Body of pancreas (tissue), 4 donors: Measurements from ENCODE around the gene PARP3. TPM values are rescaled to one million over a fixed set of nuclear protein-coding genes. Genes with fewer than 3 reads are reported as not detected.

ENCODE experiments used
- ATAC-seq: fragments of 150-250 bp; one replicate; pipeline ENCODE4 v1.9.1; 2016
- DNase-seq, 4 donors: peaks; one replicate each; pipeline ENCODE4 v3.0.0-alpha.2; 2019
- H3K27ac ChIP-seq, 4 donors: fragments of 200-600 bp; sonication (generic); 1 replicate in 3 of 4; 2 replicates in 1 of 4; pipeline versions ENCODE4 v1.5.1 to v1.6.1; 2016 to 2019; ENCODE audit warnings: mild to moderate bottlenecking in 1 of 4, mixed read lengths in 1 of 4, moderate library complexity in 1 of 4
- H3K27me3 ChIP-seq, 2 donors: fragments of 200-600 bp; sonication (generic); one replicate each; pipeline ENCODE4 v1.6.0; 2016; ENCODE audit warnings: mild to moderate bottlenecking in 1 of 2
- H3K36me3 ChIP-seq, 2 donors: fragments of 200-600 bp; sonication (generic); replicated peaks in 1 of 2; 2 replicates each; pipeline ENCODE4 v1.5.1; 2016; ENCODE audit warnings: low read depth in 2 of 2; ENCODE audit not compliant: insufficient read depth in 1 of 2
- H3K4me1 ChIP-seq: fragments of 200-600 bp; sonication (generic); one replicate; pipeline ENCODE4 v1.6.0; 2016
- H3K4me3 ChIP-seq, 2 donors: fragments of 200-600 bp; sonication (generic); 1 replicate in 1 of 2; 2 replicates in 1 of 2; pipeline ENCODE4 v1.5.1; 2016 to 2019
- H3K9me3 ChIP-seq, 3 donors: fragments of 200-600 bp; sonication (generic); 1 replicate in 2 of 3; 2 replicates in 1 of 3; pipeline ENCODE4 v1.5.1; 2016
- CTCF ChIP-seq, 7 experiments: fragments of 450-650 bp in 4 of 7; fragments of 200-600 bp in 3 of 7; sonication (generic) in 3 of 7; IDR thresholded peaks; one replicate each; pipeline ENCODE4 v1.5.1; 2016 to 2019; ENCODE audit warnings: antibody characterized with exemption in 7 of 7
- POLR2A ChIP-seq, 3 donors: fragments of 450-650 bp; IDR thresholded peaks; one replicate each; pipeline ENCODE4 v1.6.1; 2016; ENCODE audit warnings: antibody characterized with exemption in 3 of 3, mild to moderate bottlenecking in 2 of 3
- WGBS, 2 donors: methylation state at CpG; one replicate each; pipeline ENCODE4 v1.1.5; 2017; 5-methylcytosine and 5-hydroxymethylcytosine counted together
- intact Hi-C: fragments of 100-400 bp; cut with DNase I; formaldehyde crosslinking; loops from one replicate; pipeline ENCODE4 v1.15.1; 2023
- total RNA-seq, 2 donors: library from RNA; depleted of rRNA; stranded (reverse); fragments of >200 nt; gene quantifications; one replicate each; pipeline ENCODE4 v1.1.0, GENCODE V29; 2016

PARP3 gene
- total RNA-seq, 2 donors from 2014 or later = 4.2 to 18.8 TPM

- peaks cover 0 to under 1% of the 10 kb centered on the region in 2 donors for H3K36me3 ChIP-seq
- ATAC-seq (no peak), DNase-seq (peak; percentile 34 to 51 (median 44))
- no peak for TF ChIP-seq CTCF (IDR thresholded peaks at IDR 0.05)
- peak in 1 of 3 donors; percentile 4 for TF ChIP-seq POLR2A (IDR thresholded peaks at IDR 0.05)
- H3K27ac ChIP-seq = peak overlapping the region; percentile 71 to 86 (median 84)
- intact Hi-C loops = loop anchor here (10.0 kb wide), 1 partner anchor 52 kb away; the partner anchor contains the start of gene RPL29
- H3K27me3 ChIP-seq = no peaks in the 10 kb centered on the region
- no peaks in the 10 kb centered on the region for H3K9me3 ChIP-seq
- peaks cover 30% of the 10 kb centered on the region for H3K4me1 ChIP-seq
- no peak overlapping the region for H3K4me3 ChIP-seq
- 45 to 46% methylated on average over 14 to 16 of the region's 17 CpGs for WGBS, 2 donors
Measured at GRCh38 chr3:51942603-51943450, 664 bp downstream of the PARP3 start.

- Histone ChIP-seq H3K4me3 (no peak overlapping the region), H3K27me3 (no peaks in the 10 kb centered on the region), H3K9me3 (no peaks in the 10 kb centered on the region), H3K36me3 (no peaks in the 10 kb centered on the region), H3K27ac (no peak overlapping the region), H3K4me1 (peaks cover 30% of the 10 kb centered on the region)
- TF ChIP-seq POLR2A (IDR thresholded peaks at IDR 0.05) = no peak
- ATAC-seq (no peak), DNase-seq (peak in 2 of 4 donors; percentile 8 to 13)
- intact Hi-C loops = loop anchor here (10.0 kb wide), 1 partner anchor 51 kb away; the partner anchor contains the start of gene RPL29
- 88 to 92% methylated on average over 12 to 19 of the region's 21 CpGs for WGBS, 2 donors
Measured at GRCh38 chr3:51943451-51944391, 1.6 kb downstream of the PARP3 start.

GRCh38 chr3:51944451-51945021, 2.4 kb downstream of the PARP3 start:
- no peak for TF ChIP-seq CTCF (IDR thresholded peaks at IDR 0.05)
- no peak for TF ChIP-seq POLR2A (IDR thresholded peaks at IDR 0.05)
- Histone ChIP-seq H3K36me3 (no peaks in the 10 kb centered on the region), H3K4me3 (no peak overlapping the region), H3K4me1 (peaks cover 30% of the 10 kb centered on the region), H3K27me3 (no peaks in the 10 kb centered on the region), H3K27ac (no peak overlapping the region), H3K9me3 (no peaks in the 10 kb centered on the region)
- 82 to 89% methylated on average over 6 to 11 of the region's 11 CpGs for WGBS, 2 donors
- ATAC-seq = no peak
- peak in 1 of 4 donors; percentile 7 for DNase-seq
- intact Hi-C loops = loop anchor here (10.0 kb wide), 1 partner anchor 50 kb away; the partner anchor contains the start of gene RPL29

GRCh38 chr3:51945031-51945840, 3.1 kb downstream of the PARP3 start:
- H3K36me3 ChIP-seq = no peaks in the 10 kb centered on the region
- H3K27ac ChIP-seq = no peak overlapping the region
- H3K9me3 ChIP-seq = no peaks in the 10 kb centered on the region
- DNase-seq (peak in 1 of 4 donors; percentile 15), ATAC-seq (no peak)
- H3K4me3 ChIP-seq = no peak overlapping the region
- H3K27me3 ChIP-seq = no peaks in the 10 kb centered on the region
- intact Hi-C loops = loop anchor here (10.0 kb wide), 1 partner anchor 50 kb away; the partner anchor contains the start of gene RPL29
- whole genome bisulfite sequencing, 2 donors = 74 to 89% methylated on average over 13 to 18 of the region's 18 CpGs
- TF ChIP-seq CTCF (IDR thresholded peaks at IDR 0.05) (no peak), POLR2A (IDR thresholded peaks at IDR 0.05) (no peak)
- H3K4me1 ChIP-seq = peaks cover 25% of the 10 kb centered on the region
